Fibroblast of the aortic adventitia (primary cell): ENCODE measurements around the gene CCDC85B. TPM values are rescaled to one million over a fixed set of nuclear protein-coding genes. Genes with fewer than 3 reads are reported as not detected.

Source experiments
- DNase-seq: peaks from one replicate; pipeline ENCODE4 v3.0.0-alpha.2; 2010; ENCODE audit warnings: low read depth
- H3K4me3 ChIP-seq: 2 replicates; pipeline ENCODE4 v1.5.1; 2011; ENCODE audit warnings: low read depth, mild to moderate bottlenecking, control low read depth, low read length, moderate library complexity
- CTCF ChIP-seq: IDR thresholded peaks from 2 replicates; pipeline ENCODE4 v1.5.1; 2011; ENCODE audit warnings: mild to moderate bottlenecking, low read length, control low read depth, inconsistent platforms; ENCODE audit not compliant: insufficient read depth
- total RNA-seq: library from RNA; depleted of rRNA; stranded (reverse); fragments of >200 nt; gene quantifications from 2 replicates; pipeline ENCODE4 v1.2.3, GENCODE V29; 2012; ENCODE audit warnings: low replicate concordance

CCDC85B gene
- total RNA-seq, 1 donor, result 75.0 TPM

- H3K4me3 ChIP-seq, result peak overlapping the region; percentile 60
- DNase-seq, result no peak
- TF ChIP-seq CTCF, result no peak
Measured at GRCh38 chr11:65858681-65859087, 31.8 kb upstream of the CCDC85B start.

GRCh38 chr11:65859095-65859811, 31.2 kb upstream of the CCDC85B start:
- TF ChIP-seq CTCF, result peak; percentile 12
- DNase-seq, result peak; percentile 96
- H3K4me3 ChIP-seq, result peak overlapping the region; percentile 93

GRCh38 chr11:65859812-65860277, 30.6 kb upstream of the CCDC85B start:
- no peak for TF ChIP-seq CTCF
- H3K4me3 ChIP-seq, result peak overlapping the region; percentile 93
- DNase-seq, result no peak

GRCh38 chr11:65860278-65861164, 30.0 kb upstream of the CCDC85B start, which contains the start of gene MUS81:
Gene MUS81, plus strand, starts transcription at chr11:65860433. Its CDS starts 321 bp downstream, at chr11:65860754.
- peak; percentile 98 for DNase-seq
- TF ChIP-seq CTCF, result peak; percentile 80
- H3K4me3 ChIP-seq, result peak within 1 kb of the TSS; percentile 93

GRCh38 chr11:65861165-65861505, 29.3 kb upstream of the CCDC85B start:
- no peak for TF ChIP-seq CTCF
- peak overlapping the region; percentile 93 for H3K4me3 ChIP-seq
- DNase-seq, result no peak

GRCh38 chr11:65861533-65862183, 28.8 kb upstream of the CCDC85B start:
- no peak for TF ChIP-seq CTCF
- peak overlapping the region; percentile 93 for H3K4me3 ChIP-seq
- no peak for DNase-seq
